AG09309 (cell line): ENCODE measurements around the gene CAMK1G.

Source experiments
- DNase-seq: peaks from one replicate; pipeline ENCODE4 v3.0.0-alpha.2; 2010; ENCODE audit warnings: low read depth
- H3K4me3 ChIP-seq: 2 replicates; pipeline ENCODE4 v1.5.1; 2011; ENCODE audit warnings: mild to moderate bottlenecking, low read depth, low read length, moderate library complexity; ENCODE audit not compliant: control insufficient read depth
- CTCF ChIP-seq: IDR thresholded peaks from 2 replicates; pipeline ENCODE4 v1.5.1; 2011; ENCODE audit warnings: mild to moderate bottlenecking, low read depth, low read length, inconsistent platforms; ENCODE audit not compliant: insufficient read depth, control insufficient read depth; ENCODE audit errors: missing control alignments

Gene CAMK1G

GRCh38 chr1:209607102-209607794 is 23.7 kb downstream of the CAMK1G start:
- H3K4me3 ChIP-seq = no peak overlapping the region
- no peak for DNase-seq
- TF ChIP-seq CTCF = no peak

GRCh38 chr1:209607795-209608178 is 24.3 kb downstream of the CAMK1G start:
- no peak overlapping the region for H3K4me3 ChIP-seq
- DNase-seq = no peak
- TF ChIP-seq CTCF = no peak

- TF ChIP-seq CTCF = no peak
- DNase-seq = no peak
- H3K4me3 ChIP-seq = no peak overlapping the region
These were observed 25.7 kb downstream of the CAMK1G start for GRCh38 chr1:209609041-209609790.

GRCh38 chr1:209609791-209610630 is 26.5 kb downstream of the CAMK1G start:
- TF ChIP-seq CTCF = no peak
- no peak overlapping the region for H3K4me3 ChIP-seq
- DNase-seq = no peak

- TF ChIP-seq CTCF = no peak
- DNase-seq = no peak
- no peak overlapping the region for H3K4me3 ChIP-seq
These were observed 27.1 kb downstream of the CAMK1G start for GRCh38 chr1:209610631-209610905.

GRCh38 chr1:209611771-209612570 is 28.5 kb downstream of the CAMK1G start:
- no peak for TF ChIP-seq CTCF
- DNase-seq = no peak

More at GRCh38 chr1:209611771-209612570, 28.5 kb downstream of the CAMK1G start:
- H3K4me3 ChIP-seq = no peak overlapping the region
